HG03103 (cell line): ENCODE data around the gene C11orf86.

Experiments used
- ATAC-seq: cut with Tn5 transposase; IDR thresholded peaks from one replicate; pipeline ENCODE4 v1.9.1; 2021; ENCODE audit warnings: low read depth; ENCODE audit not compliant: unreplicated experiment

C11orf86 gene

DNA sequence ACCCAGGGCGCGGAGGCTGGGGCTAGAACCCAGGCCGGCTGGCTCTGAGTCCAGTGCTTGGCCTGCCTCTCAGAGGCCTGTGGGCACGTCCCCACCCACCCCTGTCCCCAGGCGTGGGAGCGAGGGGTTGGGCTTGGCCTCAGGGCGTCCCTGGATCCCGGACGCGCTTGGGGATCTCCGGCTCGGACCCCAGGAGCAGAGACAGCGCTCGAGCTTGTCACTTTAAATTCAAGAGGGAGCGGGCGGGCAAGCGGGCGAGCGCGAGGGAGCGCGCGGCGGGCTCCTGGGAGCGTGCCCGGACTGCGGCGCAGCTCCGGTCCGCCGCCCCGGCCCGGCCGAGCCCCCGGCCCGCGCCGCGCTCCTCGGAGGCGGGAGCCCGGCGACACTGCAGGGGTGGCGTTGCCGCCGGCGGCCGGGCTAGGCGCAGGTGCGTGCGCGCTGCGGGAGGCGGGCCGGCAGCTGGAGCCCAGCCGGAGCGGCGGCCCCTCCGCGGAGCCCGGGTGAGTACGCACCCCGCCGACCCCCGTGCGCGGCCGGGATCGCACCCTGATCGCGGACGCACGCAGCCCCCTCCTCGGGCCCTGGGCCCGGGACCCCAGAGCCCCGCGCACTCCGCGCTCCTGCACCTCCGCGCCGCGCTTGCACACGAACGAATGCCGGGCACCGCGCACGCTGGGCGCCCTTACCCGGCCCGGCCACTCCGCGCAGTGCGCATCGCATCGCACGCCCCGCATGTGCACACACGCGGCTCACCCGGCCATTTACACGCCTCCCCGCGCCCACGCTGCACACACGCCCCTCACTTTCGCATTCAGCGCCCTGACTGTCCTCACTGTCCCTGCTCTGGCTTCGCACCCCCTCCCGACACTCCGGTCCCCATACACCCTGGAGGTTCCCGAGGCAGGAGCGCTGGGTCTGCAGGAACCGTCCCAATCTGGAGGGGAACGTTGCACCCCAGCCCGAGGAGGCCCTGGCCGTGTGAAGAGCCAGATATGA is 48.2 kb downstream of the C11orf86 start, which contains the start of gene SYT12:
TSS of gene SYT12 (plus strand) at position 174 of the 996 bp plus-strand sequence. CDS start 7,011 bp downstream, outside the sequence.
- ATAC-seq = no peak

DNA sequence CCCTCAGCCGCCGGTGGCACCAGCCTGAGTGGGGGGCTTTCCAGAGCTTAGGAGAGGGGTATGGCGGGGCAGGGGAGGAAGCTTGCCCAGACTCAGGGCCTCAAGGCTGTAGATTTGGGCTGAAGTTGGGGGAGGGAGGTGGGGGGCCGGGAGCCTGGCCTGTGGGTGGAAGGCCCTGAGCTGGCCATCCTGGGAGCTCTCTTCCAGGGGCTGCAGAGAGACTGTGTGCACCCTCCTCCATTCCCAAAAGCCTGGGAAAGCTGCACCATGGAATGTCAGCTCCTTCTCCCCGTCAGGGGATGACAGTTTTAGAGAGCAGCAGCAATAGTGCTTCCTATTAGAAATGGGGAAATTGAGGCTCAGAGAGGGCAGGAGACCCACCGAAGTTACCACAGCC is 48.9 kb downstream of the C11orf86 start:
- no peak for ATAC-seq

DNA sequence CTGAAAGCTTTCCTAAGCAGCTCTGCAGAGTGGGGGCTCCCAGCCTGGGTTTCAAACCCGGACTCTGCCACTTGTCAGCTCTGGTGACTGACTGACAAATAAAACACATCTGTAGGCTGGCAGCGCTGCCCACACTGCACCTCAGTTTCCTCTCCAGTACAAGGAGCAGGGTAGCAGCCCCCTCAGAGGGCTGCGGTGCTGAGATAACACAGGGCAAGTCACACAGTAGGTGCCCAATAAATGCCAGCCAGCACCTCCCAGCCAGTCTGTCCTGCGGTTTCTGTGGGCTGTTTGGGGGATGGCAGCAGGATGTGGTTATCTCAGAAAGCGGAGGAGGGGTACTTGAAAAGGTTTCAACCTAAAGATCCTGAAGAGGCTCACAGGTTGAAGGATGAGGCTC is 49.3 kb downstream of the C11orf86 start:
- ATAC-seq = no peak

- ATAC-seq = no peak
These were observed 49.9 kb downstream of the C11orf86 start for GRCh38 chr11:67024966-67025365.

DNA sequence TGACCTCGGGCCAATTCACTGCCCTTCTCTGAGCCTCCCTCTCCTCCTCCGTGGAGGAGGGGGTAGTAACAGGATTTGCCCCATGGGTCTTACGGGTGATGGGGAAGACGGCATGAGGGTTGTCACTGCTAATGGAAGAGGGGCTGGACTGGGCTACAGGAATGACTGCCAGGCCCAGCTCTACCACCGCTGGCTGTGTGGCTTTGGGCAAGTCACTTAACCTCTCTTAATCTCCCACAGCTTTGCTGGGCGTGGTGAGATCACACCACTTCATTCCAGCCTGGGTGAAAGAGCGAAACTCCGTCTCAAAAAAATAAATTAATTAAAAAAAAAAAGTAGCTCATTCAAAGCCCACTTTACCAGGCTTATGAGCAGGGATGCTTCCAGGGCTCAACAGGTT is 50.6 kb downstream of the C11orf86 start:
- ATAC-seq = no peak
